Activated T-helper 1 cell treated with anti-CD3 and anti-CD28 coated beads, Interleukin-12 subunit alpha, Interleukin-12 subunit beta, Interleukin-2, Interleukin-4 antibody, amounts not matched to agents 30 ng/mL and 10 ng/mL and 1 ng/mL, durations not matched to agents 14 hours and 24 hours and 36 hours (primary cell): Measurements from ENCODE around the gene CCDC7. TPM values are rescaled to one million over a fixed set of nuclear protein-coding genes. Genes with fewer than 3 reads are reported as not detected.
"Not testable (repeated sequence)": the region's sequence is repeated elsewhere in the genome, so short reads cannot be mapped to it uniquely, and the experiment has no call there.

Experiments
- DNase-seq: peaks from one replicate; pipeline ENCODE4 v3.0.0; 2021; ENCODE audit warnings: low spot score
- H3K27ac Mint-ChIP-seq: one replicate; pipeline ENCODE4 v1.8.0; 2021; ENCODE audit warnings: mild to moderate bottlenecking, mixed read lengths
- H3K27me3 Mint-ChIP-seq: one replicate; pipeline ENCODE4 v1.8.0; 2022; ENCODE audit warnings: mild to moderate bottlenecking, moderate library complexity, mixed read lengths; ENCODE audit not compliant: insufficient read depth
- H3K36me3 Mint-ChIP-seq: one replicate; pipeline ENCODE4 v1.8.0; 2021; ENCODE audit warnings: low read depth, mixed read lengths
- H3K4me1 Mint-ChIP-seq: one replicate; pipeline ENCODE4 v1.8.0; 2021; ENCODE audit warnings: low read depth, mixed read lengths
- H3K4me3 Mint-ChIP-seq: one replicate; pipeline ENCODE4 v1.8.0; 2021; ENCODE audit warnings: mild to moderate bottlenecking, moderate library complexity, mixed read lengths
- H3K9me3 Mint-ChIP-seq: one replicate; pipeline ENCODE4 v1.8.0; 2021; ENCODE audit warnings: mixed read lengths
- intact Hi-C: fragments of 100-400 bp; cut with micrococcal nuclease; formaldehyde crosslinking; loops from one replicate; pipeline ENCODE4 v1.15.1; 2024
- total RNA-seq: library from RNA; stranded (reverse); gene quantifications from 2 replicates; pipeline ENCODE4 v1.2.3, GENCODE V29; 2022

Gene CCDC7
- total RNA-seq, 1 donor from 2014 or later = 9.0 TPM

DNA sequence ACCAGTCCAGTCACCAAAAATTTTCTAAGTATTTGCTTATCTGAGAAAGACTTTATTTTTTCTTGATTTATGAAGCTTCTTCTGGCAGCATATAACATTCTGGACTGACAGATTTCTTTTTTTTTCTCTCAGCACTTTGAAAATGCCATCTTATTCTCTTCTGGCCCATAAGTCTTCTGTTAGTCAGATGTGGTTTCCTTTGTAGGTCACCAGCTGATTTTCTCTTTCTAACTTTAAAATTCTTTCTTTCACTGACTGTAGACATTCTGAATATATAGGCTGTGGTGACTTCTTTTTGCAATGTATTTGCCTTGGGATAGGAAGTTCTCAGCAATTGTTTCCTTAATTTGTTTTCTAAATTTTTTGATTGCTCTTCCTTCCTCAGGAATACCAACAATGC, 172.5 kb downstream of the CCDC7 start:
- Mint-ChIP-seq H3K9me3 (peaks cover 30% of the 10 kb centered on the region), H3K4me1 (no peaks in the 10 kb centered on the region), H3K27ac (no peak overlapping the region), H3K27me3 (no peaks in the 10 kb centered on the region), H3K4me3 (no peak overlapping the region), H3K36me3 (no peaks in the 10 kb centered on the region)
- no peak for DNase-seq
- intact Hi-C loops = no loop called here

DNA sequence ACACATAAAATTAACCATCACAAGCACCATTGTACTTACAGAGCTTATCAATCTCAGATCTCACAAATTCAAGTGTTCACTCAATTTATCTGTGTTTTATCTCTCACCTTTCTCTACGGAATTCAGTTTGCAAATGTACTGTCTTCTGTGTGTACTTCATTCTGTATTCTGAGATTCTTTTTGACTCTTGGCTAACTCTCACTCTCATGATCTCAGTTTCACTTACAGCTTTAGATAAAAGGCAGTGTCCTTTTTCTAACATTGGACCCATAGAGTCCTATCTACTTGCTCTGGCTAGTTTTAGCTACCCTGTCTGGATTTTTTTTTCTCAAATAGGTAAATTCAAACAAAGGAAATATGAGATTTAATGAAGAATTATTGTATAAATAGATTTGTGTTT, 176.0 kb downstream of the CCDC7 start:
- Mint-ChIP-seq H3K27me3 (no peaks in the 10 kb centered on the region), H3K4me1 (no peaks in the 10 kb centered on the region), H3K36me3 (peaks cover 2% of the 10 kb centered on the region), H3K4me3 (no peak overlapping the region), H3K27ac (no peak overlapping the region), H3K9me3 (no peaks in the 10 kb centered on the region)
- intact Hi-C loops = no loop called here
- no peak for DNase-seq

DNA sequence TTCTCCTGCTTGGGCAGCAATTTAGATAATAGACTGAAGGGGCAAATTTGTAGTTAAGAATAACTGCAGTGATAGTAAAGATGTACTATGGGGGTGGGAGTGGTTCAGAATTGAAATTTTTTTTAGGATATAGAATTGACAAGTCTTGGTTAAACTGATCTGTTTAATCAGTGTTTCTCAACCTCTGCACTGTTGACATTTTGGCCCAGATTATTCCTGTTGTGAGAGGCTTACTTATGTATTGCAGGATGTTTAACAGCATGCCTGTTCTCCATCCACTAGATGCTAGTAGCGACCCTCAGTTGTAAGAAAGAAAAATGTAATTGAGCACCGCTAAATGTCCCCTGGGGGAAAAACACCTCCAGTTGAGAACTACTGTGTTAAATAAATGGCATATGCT, 176.5 kb downstream of the CCDC7 start:
- intact Hi-C loops = no loop called here

GRCh38 chr10:32627183-32627582, 181.2 kb downstream of the CCDC7 start:
- intact Hi-C loops = no loop called here
- H3K4me1 Mint-ChIP-seq = no peaks in the 10 kb centered on the region
- H3K4me3 Mint-ChIP-seq = no peak overlapping the region
- H3K27ac Mint-ChIP-seq = no peak overlapping the region
- DNase-seq = no peak
- H3K27me3 Mint-ChIP-seq = no peaks in the 10 kb centered on the region
- H3K9me3 Mint-ChIP-seq = no peaks in the 10 kb centered on the region
- peaks cover 2% of the 10 kb centered on the region for H3K36me3 Mint-ChIP-seq

More for the DNA sequence above, 176.5 kb downstream of the CCDC7 start:
- H3K4me1 Mint-ChIP-seq = no peaks in the 10 kb centered on the region
- no peak for DNase-seq
- no peaks in the 10 kb centered on the region for H3K9me3 Mint-ChIP-seq
- no peak overlapping the region for H3K4me3 Mint-ChIP-seq
- H3K27me3 Mint-ChIP-seq = no peaks in the 10 kb centered on the region
- peaks cover 2% of the 10 kb centered on the region for H3K36me3 Mint-ChIP-seq
- H3K27ac Mint-ChIP-seq = no peak overlapping the region

DNA sequence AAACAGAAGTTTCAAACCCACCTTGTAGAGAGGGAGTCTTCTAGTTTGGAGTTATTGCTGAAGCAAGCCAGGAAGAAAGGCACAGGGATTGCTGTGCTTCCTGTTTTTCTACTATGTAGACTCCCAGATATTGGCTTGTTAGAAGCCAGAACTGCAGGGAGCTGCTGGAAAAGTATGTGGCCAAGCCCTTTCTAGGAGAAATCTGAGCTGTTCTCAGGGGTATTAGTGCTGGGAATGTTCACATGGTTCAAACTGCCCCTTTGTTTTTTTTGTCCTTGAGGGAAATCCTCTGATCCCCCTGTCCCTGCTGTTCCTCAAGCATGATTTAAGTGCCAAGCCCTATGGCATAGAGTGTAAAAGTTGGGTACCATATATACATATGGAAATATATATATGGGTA, 184.0 kb downstream of the CCDC7 start:
- no peaks in the 10 kb centered on the region for H3K4me1 Mint-ChIP-seq
- no peak for DNase-seq
- no peak overlapping the region for H3K27ac Mint-ChIP-seq
- H3K4me3 Mint-ChIP-seq = no peak overlapping the region
- no peaks in the 10 kb centered on the region for H3K9me3 Mint-ChIP-seq
- no peaks in the 10 kb centered on the region for H3K27me3 Mint-ChIP-seq
- no peaks in the 10 kb centered on the region for H3K36me3 Mint-ChIP-seq
- intact Hi-C loops = no loop called here

GRCh38 chr10:32646535-32646934, 200.6 kb downstream of the CCDC7 start:
- Mint-ChIP-seq H3K27me3 (no peaks in the 10 kb centered on the region), H3K36me3 (peaks cover 2% of the 10 kb centered on the region), H3K9me3 (peaks cover 29% of the 10 kb centered on the region), H3K4me1 (no peaks in the 10 kb centered on the region), H3K27ac (no peak overlapping the region), H3K4me3 (no peak overlapping the region)
- intact Hi-C loops = no loop called here
- DNase-seq = no peak

DNA sequence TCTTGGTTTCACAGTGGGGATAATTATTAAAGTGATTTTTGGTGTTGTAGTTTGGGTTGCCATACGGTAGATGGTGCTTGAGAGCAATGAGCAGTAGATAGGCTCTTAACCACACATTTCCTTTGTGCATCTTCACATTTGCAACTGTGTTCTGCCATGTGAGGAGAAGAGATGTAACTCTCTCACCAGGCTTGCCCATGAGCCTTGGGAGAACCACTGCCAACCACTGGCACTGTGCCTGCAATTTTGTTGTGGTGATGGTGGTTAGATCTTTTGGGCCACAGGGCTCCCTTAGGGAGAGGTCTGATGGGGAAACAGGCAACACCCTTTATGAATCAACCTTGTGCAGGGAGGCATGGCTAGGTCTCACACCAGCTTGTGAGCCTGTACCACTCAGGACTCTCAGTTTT, 204.3 kb downstream of the CCDC7 start:
- no peak for DNase-seq
- intact Hi-C loops = no loop called here
- Mint-ChIP-seq H3K27ac (no peak overlapping the region), H3K36me3 (peaks cover 2% of the 10 kb centered on the region), H3K4me3 (no peak overlapping the region), H3K4me1 (no peaks in the 10 kb centered on the region), H3K27me3 (no peaks in the 10 kb centered on the region), H3K9me3 (peaks cover 42% of the 10 kb centered on the region)

DNA sequence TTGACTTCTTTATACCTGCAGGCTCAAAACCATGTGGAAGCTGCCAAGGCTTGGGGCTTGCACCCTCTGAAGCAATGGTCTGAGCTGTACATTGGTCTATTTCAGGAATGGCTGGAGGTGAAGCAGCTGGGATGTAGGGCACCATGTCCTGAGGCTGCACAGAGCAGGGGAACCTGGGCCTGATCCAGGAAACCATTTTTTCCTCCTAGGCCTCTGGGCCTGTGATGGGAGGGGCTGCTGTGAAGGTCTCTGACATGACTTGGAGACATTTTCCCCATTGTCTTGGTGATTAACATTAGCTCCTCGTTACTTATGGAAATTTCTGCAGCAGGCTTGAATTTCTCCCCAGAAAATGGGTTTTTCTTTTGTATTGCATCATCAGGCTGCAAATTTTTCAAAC, 211.5 kb downstream of the CCDC7 start:
- DNase-seq, H3K4me3 Mint-ChIP-seq, H3K27me3 Mint-ChIP-seq, intact Hi-C loops, H3K27ac Mint-ChIP-seq, H3K36me3 Mint-ChIP-seq, H3K4me1 Mint-ChIP-seq: not testable (repeated sequence)
- peaks cover 48% of the 10 kb centered on the region for H3K9me3 Mint-ChIP-seq

GRCh38 chr10:32661346-32661745, 215.4 kb downstream of the CCDC7 start:
- no peak overlapping the region for H3K27ac Mint-ChIP-seq
- intact Hi-C loops = no loop called here
- H3K36me3 Mint-ChIP-seq = peaks cover 2% of the 10 kb centered on the region
- H3K4me1 Mint-ChIP-seq = no peaks in the 10 kb centered on the region
- H3K9me3 Mint-ChIP-seq = peaks cover 24% of the 10 kb centered on the region
- no peaks in the 10 kb centered on the region for H3K27me3 Mint-ChIP-seq
- no peak overlapping the region for H3K4me3 Mint-ChIP-seq
- no peak for DNase-seq

DNA sequence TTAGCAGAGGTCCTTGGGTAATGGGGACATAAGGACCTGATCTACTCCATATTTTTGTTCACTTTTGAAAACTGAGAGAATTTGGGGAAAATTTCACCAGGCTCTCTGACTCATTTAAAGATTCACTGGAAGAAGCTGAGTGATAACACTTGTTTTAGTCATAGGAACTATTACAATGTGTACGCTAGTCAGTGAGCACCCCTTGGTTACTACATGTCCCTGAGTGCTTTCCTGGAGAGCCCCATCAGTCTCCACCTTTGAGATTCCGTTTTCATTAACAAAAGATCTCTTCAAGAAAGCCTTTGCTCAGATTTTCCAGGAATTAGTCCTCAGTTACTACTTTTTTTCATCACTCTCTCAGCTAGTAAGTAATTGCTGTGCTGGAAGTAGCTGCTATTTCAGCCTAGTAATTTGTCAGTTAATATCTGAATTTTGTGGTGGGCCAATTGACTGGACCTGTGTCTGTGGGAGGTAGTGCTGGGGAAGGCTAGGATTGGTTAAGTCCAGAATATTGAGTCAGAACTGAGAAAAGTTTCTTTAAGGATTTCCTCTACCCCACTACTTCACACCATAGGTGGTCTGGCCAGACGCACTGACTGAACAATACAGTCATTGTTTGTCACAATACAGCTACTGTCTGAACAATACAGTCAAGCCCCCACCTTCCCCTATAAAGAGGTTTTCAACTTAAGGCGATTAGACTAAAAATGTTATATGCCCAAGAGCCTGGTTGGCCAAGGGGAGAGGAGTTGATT, 235.0 kb downstream of the CCDC7 start:
- Mint-ChIP-seq H3K36me3 (no peaks in the 10 kb centered on the region), H3K27ac (peak overlapping the region; percentile 65), H3K27me3 (no peaks in the 10 kb centered on the region), H3K4me3 (no peak overlapping the region), H3K9me3 (peaks cover 22% of the 10 kb centered on the region), H3K4me1 (no peaks in the 10 kb centered on the region)
- intact Hi-C loops = no loop called here
- no peak for DNase-seq

DNA sequence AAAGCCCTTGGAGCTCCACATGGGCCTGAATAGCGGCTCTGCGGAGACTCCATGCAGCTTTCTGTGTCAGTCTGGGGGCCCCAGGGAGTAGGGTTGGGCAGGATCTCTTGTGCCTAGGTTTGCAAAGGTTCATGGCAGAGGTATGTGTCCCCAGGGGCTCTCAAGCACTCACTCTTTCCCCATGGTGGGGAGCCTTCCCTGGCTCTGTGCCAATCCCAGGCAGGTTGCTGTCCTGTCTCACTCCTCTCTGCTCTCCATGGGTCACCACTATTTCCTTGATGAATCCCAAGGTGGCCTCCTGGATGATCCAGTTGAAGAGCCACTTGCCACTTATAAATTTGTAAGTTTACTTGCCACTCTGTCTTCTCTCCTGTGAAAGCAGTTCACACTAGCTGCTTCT, 238.4 kb downstream of the CCDC7 start:
- H3K9me3 Mint-ChIP-seq = peaks cover 11% of the 10 kb centered on the region
- no peak overlapping the region for H3K27ac Mint-ChIP-seq
- no peak for DNase-seq
- H3K27me3 Mint-ChIP-seq = no peaks in the 10 kb centered on the region
- H3K36me3 Mint-ChIP-seq = no peaks in the 10 kb centered on the region
- no peaks in the 10 kb centered on the region for H3K4me1 Mint-ChIP-seq
- H3K4me3 Mint-ChIP-seq = no peak overlapping the region
- intact Hi-C loops = no loop called here

DNA sequence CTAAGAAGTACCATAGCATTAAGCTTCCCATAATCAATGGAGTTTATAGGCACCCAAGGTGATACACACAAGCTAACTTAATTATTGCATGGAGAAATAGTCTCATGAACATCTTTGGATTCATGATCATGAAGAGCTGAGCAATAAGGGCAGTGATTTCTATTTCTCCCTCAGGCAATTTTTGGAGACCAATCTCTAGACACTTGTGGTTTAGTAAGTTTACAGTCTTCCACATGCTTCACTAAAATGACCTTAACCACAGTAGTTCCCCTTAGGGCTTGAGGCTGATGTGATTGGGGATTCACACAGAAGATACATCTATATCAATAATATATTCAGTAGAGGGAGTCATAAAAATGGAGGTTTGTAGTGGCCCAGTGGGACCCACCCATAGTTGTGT, 241.2 kb downstream of the CCDC7 start:
- DNase-seq = no peak
- no peaks in the 10 kb centered on the region for H3K4me1 Mint-ChIP-seq
- no peaks in the 10 kb centered on the region for H3K27me3 Mint-ChIP-seq
- no peak overlapping the region for H3K27ac Mint-ChIP-seq
- no peaks in the 10 kb centered on the region for H3K36me3 Mint-ChIP-seq
- intact Hi-C loops = no loop called here
- H3K9me3 Mint-ChIP-seq = peaks cover 9% of the 10 kb centered on the region
- H3K4me3 Mint-ChIP-seq = no peak overlapping the region

- H3K27ac Mint-ChIP-seq = no peak overlapping the region
- no peaks in the 10 kb centered on the region for H3K36me3 Mint-ChIP-seq
- H3K4me3 Mint-ChIP-seq = no peak overlapping the region
- no peaks in the 10 kb centered on the region for H3K4me1 Mint-ChIP-seq
- H3K27me3 Mint-ChIP-seq = no peaks in the 10 kb centered on the region
- intact Hi-C loops = no loop called here
- peaks cover 9% of the 10 kb centered on the region for H3K9me3 Mint-ChIP-seq
- DNase-seq = no peak
Observed at GRCh38 chr10:32687546-32687945, 241.6 kb downstream of the CCDC7 start.

DNA sequence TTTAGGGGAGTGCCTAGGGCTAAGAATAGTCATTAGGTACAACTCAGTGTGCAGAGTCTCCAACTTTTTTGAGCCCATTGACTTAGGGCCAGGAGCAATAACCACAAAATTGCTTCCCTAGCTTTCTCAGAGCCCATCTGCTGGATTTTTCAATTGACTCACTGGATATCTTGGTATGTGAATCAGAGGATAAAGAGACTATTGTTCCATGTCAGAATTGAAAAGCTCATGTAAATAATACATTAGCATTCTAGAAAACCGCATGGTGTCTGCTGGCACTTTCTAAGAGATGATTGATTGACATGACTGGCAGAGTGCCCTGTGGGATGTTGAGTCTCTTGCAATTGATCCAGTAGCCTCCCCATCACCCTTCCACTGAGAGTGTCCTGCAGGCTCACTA, 246.2 kb downstream of the CCDC7 start:
- Mint-ChIP-seq H3K4me3 (no peak overlapping the region), H3K27me3 (no peaks in the 10 kb centered on the region), H3K9me3 (peaks cover 4% of the 10 kb centered on the region), H3K36me3 (no peaks in the 10 kb centered on the region), H3K4me1 (no peaks in the 10 kb centered on the region), H3K27ac (no peak overlapping the region)
- DNase-seq = no peak
- intact Hi-C loops = no loop called here
